HS-27A (cell line): ENCODE results near the gene SLC4A2.
"Not testable (repeated sequence)": the region's sequence is repeated elsewhere in the genome, so short reads cannot be mapped to it uniquely, and the experiment has no call there.

Experiments
- DNase-seq: peaks from one replicate; pipeline ENCODE4 v3.0.0-alpha.2; 2012; ENCODE audit warnings: low read depth, missing footprints

The SLC4A2 gene, protein sequence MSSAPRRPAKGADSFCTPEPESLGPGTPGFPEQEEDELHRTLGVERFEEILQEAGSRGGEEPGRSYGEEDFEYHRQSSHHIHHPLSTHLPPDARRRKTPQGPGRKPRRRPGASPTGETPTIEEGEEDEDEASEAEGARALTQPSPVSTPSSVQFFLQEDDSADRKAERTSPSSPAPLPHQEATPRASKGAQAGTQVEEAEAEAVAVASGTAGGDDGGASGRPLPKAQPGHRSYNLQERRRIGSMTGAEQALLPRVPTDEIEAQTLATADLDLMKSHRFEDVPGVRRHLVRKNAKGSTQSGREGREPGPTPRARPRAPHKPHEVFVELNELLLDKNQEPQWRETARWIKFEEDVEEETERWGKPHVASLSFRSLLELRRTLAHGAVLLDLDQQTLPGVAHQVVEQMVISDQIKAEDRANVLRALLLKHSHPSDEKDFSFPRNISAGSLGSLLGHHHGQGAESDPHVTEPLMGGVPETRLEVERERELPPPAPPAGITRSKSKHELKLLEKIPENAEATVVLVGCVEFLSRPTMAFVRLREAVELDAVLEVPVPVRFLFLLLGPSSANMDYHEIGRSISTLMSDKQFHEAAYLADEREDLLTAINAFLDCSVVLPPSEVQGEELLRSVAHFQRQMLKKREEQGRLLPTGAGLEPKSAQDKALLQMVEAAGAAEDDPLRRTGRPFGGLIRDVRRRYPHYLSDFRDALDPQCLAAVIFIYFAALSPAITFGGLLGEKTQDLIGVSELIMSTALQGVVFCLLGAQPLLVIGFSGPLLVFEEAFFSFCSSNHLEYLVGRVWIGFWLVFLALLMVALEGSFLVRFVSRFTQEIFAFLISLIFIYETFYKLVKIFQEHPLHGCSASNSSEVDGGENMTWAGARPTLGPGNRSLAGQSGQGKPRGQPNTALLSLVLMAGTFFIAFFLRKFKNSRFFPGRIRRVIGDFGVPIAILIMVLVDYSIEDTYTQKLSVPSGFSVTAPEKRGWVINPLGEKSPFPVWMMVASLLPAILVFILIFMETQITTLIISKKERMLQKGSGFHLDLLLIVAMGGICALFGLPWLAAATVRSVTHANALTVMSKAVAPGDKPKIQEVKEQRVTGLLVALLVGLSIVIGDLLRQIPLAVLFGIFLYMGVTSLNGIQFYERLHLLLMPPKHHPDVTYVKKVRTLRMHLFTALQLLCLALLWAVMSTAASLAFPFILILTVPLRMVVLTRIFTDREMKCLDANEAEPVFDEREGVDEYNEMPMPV

DNA sequence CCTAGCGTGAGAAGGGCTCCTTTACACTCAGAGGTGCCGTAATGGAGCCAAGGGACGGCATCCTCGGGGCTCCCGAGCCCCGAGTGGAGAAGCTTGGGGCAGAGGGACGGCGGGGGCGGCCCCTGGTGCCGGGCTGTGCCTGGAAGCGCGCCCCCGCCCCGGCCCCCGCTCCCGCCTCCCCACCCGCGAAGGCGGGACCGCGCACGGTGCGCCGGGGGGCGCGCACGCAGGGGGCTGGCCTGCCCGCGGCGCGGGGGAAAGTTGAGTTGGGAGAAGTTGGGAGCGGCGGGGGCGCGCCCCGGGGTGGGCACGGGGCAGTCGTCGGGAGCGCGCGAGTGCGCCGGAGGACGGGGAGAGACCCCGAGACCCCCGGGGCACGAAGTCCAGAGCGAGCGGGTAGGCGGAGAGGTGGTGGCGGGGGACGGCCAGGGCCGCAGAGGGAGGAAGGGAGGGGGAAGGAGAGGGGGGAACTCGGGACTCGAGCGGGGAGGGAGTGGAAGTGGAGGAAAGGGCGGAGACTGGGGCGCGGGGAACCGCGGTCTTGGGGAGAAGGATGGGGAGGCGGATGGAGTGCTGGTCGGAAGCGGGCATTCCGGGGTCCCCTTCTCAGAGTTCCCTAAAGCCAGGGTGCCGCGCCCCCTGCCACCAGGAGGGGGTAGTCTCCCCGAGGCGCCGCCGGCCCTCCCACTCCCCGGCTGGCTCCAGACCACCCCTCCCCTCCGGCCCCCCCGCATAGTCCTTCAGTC is at the start of gene SLC4A2:
SLC4A2 (plus strand) TSS at position 223 of the 746 bp plus-strand sequence. CDS start 2,399 bp downstream, outside the sequence.
- no peak for DNase-seq

DNA sequence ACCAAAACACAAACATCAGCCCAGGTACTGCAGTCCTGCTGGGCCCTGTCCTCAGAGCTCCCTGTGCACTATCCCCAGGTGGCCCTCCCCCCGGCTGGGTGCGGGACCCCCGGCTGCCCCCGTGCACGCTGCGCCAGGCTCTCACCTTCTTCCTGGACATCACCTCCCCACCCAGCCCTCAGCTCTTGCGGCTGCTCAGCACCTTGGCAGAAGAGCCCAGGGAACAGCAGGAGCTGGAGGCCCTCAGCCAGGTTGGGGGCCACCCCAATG is 49.4 kb upstream of the SLC4A2 start:
- no peak for DNase-seq

DNA sequence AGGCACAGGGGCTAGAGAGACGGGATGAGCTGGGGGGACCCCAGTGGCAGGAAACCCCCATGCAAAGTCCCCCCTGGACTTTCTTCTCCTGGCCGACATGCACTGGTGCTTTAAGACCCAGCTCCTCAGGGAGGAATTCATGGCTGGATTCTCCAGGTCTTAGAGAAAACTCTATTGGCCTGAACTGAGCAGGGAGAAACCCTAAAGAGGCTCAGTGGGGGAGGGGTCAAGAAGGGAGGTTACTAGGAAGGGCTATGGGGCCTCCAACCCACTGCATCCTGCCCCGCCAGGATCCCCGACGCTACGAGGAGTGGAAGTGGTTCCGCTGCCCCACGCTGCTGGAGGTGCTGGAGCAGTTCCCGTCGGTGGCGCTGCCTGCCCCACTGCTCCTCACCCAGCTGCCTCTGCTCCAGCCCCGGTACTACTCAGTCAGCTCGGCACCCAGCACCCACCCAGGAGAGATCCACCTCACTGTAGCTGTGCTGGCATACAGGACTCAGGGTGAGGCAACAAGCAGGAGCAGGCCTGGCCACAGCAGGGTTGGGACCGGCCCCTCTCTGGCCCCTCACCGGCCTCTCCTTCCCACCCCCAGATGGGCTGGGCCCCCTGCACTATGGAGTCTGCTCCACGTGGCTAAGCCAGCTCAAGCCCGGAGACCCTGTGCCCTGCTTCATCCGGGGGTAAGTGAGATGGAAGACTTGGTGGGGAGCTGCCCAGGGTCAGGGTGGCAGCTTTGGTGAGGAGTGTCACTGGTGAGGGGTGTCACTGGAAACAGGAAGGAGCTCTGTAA is 48.9 kb upstream of the SLC4A2 start:
- DNase-seq = no peak

DNA sequence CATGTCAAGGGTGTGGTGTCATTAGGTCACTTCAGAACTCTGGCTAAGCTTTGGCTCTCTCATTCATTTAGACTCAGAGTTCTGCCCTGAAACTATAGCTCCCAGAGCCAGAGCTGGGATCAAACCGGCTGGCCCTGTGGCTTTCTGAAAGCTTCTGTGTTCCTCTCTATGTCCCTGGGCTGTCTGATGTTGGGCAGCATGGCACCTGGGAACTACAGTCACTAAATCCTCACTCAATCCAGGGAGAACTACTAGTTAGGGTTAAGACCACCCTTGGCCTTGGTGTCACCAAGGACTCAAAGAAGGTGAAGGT is 48.3 kb upstream of the SLC4A2 start:
- DNase-seq = no peak

DNA sequence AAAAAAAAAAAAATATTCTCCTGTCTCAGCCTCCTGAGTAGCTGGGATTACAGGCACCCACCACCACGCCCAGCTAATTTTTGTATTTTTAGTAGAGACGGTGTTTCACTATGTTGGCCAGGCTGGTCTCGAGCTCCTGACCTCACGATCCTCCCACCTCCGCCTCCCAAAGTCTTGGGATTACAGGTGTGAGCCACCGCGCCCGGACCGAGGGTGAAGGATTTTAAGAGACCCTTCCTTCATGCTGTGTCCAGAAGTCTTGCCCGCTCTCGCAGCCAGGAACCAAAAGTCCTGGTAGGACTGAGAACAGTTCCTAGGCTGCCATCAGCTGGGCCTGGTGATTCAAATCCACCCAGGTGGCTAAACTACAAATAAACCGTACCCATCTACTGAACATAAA is 47.8 kb upstream of the SLC4A2 start:
- not testable (repeated sequence) for DNase-seq

DNA sequence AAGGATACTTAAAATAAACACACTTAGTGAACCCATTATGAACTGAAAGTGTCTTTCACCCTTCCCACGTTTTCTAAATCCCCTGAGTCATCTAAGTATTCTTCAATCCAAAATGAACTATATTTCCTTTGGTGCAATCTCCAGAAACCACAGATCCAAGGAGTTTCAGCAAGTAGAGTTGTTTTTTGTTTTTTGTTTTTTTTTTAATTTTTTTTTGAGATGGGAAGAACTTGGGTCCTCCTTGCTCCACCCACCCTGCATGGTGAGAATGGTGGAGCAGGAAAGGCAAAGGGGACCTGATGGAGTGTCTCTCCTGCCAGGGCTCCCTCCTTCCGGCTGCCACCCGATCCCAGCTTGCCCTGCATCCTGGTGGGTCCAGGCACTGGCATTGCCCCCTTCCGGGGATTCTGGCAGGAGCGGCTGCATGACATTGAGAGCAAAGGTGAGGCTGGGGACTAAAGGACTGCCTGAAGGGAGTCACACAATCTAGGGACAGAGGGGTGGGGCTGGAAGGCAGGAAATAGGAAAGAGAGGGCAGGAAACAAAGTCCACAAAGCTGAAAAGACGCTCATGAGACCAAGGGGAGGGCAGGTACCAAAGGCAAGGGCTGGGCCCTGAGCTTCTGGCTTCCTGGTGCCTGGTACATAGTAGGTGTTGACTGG is 47.2 kb upstream of the SLC4A2 start:
- DNase-seq = no peak

DNA sequence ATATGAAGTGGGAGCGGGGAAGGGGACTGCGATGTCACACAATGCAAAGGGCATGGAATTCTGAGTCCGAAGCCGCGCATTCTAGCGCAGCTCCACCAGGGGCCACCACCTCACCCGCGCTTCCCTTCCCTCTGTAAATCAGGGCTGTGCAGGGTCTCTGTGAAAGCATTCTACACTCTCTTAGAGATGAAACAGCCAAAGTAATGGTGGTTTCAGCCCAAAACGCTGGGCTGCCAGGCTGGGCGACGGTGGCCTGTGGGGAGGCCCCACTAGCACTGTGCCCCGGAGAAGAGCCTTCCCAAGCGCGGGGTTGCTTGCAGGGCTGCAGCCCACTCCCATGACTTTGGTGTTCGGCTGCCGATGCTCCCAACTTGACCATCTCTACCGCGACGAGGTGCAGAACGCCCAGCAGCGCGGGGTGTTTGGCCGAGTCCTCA is 46.5 kb upstream of the SLC4A2 start:
- DNase-seq = no peak

DNA sequence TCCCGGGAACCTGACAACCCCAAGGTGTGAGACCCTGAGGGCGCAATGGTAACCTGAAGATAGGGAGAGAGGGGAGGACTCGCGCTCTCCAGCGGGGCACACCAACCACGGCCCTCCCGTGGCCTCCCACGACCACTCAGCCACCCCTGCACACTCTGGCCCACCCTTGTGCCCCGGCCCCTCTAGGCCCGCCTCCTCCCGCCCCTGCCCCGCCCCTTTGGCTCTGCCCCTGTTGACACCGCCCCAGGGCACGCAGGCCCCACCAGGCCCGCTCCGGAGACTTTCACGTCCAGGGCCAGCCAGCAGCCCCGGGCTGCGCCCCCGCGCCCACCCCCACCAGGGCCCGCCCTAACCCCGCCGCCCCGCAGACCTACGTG is 46.0 kb upstream of the SLC4A2 start:
- no peak for DNase-seq

DNA sequence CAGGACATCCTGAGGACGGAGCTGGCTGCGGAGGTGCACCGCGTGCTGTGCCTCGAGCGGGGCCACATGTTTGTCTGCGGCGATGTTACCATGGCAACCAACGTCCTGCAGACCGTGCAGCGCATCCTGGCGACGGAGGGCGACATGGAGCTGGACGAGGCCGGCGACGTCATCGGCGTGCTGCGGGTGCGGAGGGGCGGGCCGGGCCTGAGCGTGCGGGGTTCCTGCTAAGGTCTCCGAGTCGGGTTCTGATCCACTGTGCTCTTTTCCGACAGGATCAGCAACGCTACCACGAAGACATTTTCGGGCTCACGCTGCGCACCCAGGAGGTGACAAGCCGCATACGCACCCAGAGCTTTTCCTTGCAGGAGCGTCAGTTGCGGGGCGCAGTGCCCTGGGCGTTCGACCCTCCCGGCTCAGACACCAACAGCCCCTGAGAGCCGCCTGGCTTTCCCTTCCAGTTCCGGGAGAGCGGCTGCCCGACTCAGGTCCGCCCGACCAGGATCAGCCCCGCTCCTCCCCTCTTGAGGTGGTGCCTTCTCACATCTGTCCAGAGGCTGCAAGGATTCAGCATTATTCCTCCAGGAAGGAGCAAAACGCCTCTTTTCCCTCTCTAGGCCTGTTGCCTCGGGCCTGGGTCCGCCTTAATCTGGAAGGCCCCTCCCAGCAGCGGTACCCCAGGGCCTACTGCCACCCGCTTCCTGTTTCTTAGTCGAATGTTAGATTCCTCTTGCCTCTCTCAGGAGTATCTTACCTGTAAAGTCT is 45.5 kb upstream of the SLC4A2 start:
- DNase-seq = no peak

DNA sequence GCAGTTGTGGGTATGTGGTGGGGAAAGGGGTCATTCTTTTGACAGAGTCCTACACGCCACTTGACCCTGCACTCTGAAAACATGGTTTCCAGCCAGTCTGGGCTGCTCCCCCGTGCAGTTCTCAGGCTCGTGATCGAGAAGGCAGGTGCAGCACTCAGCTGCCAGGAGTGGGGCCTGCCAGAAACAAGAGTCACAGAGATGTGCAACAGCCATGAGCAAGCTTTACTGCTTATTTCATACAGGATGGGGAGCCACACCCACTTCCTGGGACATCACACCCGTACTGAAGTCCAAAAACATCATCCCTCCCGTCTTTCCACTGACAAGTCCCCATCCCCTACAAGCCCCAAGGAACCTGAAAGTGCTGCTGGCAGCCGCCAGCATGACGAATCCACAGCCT is 44.4 kb upstream of the SLC4A2 start:
- no peak for DNase-seq

DNA sequence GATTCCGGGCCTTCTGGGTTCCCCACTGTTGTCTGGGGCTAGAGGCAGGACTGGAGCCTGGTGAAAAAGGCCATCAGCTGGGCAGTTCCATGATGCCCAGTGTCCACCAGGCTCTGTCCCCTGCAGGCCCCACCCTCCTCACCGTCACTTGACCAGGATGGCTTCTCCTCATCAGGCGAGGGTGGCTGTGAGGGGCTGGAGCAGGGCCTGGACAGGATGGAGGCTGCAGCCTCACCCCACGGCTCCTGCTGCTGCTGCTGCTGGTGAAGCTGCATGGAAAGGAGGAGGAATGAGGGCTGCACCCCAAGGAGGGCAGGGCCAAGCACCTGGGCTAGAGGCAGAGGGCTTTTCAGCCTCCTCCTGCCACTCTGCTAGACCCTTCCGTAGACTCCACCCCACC is 43.4 kb upstream of the SLC4A2 start:
- no peak for DNase-seq

DNA sequence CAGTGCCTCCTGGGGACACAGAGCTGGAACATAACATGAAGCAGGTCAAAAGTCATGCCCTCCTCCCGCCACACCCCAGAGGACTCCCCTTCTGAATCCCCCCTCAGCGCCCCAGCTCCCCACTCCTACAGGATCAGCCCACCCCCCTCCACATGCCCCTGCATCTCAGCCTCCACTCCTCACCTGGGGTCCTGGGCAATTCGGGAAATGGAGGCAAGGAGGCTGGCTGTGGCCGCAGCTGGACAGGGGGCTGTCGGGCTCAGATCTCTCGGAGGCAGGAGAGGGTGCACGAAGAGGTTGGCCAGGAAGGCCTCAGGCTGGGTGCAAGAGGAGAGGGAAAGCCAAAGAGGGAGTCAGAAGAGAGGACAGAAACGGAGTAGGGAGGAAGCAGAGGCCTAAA is 42.9 kb upstream of the SLC4A2 start:
- no peak for DNase-seq

DNA sequence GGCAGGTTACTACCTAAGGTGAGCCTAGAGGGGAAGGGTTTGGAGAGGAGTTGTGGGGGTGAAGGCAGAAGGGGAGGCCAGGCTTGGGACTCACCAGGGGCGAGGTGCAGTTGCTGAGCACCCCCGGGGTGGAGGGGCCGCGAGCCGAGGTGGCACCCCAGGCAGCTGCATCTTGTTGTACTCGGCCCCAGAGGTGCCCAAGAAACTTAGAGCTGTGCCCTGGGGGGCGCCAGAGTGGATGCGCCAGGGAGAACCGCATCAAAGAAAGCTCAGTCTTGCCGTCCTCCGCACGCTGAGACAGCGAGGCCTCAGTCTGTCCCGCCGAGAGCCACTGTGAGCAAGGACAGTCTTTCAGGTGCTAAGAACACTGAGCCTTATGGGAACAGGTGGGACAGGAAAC is 42.4 kb upstream of the SLC4A2 start:
- DNase-seq = no peak

DNA sequence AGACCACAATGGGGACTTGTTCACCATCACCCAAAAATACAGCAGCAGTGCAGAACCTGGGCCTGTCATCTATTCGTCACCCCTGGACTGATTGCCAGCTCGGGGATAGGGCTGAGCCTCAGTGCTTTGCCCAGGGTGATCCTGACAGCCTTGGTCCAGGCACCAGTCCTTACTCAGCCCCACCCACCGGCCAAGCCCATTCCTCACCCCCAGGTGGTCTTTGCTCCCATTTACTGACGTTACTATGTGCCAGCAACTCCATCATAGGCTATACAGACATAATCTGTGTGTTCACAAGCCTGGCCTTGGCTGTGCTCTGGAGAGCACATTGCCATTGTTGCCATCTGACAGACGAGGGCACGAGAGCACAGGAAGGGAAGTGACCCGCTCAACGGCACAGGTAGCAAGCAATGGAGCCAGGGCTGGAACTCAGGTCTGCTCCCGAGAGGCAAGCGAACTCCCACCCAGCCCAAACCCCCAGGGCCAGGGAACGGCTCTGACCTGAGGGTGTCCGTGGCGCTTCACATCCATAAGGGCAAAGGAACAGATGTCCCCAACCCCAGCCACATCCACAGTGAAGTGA is 41.9 kb upstream of the SLC4A2 start:
- DNase-seq = no peak

DNA sequence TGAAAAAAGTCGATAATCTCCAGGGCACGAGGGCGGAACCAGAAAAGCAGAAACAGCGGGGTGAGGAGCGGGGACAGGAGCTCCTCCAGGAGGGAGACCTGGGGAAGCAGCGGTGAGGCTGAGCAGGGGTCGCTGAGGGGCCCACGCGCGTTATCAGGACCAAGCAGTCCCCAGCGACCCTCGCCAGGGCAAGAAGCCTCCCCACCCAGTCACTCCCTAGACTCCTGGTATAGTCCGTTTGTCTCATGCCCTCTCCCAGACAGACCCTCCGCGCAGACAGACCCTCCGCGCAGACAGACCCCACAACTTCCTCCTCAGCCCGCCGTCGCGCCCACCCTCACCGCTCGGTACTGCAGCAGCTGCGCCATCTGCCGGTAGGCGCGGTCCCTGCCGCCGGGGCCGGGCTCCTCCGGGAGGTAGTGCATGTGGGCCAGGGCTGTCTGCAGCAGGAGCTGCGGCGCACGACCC is 41.4 kb upstream of the SLC4A2 start:
- DNase-seq = no peak

DNA sequence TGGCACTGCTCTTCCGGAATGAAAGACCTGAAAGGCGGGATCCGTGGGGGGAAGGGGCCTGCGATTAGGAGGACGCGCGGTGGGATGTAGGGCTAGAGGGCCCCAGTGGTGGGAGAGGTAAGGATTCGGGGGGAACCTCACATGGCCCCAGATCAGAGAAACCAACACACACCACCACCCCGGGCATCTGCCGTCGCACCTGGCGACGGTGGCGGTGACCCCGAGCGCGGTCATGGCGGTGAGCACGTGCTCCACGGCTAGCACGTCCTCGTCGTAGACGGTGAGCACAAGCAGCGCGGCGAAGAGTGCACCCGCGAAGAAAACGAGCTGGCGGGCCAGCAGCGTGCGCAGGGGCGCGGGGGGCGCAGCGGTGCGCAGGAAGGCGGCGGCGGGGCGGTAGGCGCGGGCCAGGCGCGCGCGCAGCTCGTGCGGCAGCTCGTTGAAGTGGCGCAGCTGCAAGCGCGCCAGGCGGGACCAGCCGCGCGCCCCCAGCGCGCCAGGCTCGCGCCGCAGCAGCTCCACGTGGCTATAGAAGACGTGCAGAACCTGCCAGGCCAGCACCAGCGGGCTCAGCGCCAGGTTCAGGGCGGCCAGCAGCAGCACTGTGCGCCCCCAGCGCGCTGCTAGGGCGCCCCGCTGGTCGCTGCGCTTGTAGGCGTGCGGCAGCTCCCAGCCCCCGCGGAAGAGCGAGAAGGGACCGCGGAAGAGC is 40.8 kb upstream of the SLC4A2 start:
- DNase-seq = no peak

DNA sequence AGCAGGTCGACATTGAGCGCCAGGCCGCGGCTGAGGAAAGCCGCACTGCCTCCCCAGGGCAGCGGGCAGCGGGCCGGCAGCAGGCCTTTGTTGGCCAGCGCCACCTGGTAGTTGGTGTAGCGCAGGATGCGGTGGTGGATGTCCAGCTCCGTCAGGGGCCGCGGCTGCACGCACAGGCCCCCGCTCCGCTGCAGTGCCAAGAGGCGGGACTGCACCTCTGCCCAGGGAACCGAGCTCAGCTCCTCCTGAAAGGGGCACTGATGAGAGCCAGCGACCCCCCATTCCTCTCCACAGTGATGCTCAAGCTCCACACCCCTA is 40.3 kb upstream of the SLC4A2 start:
- no peak for DNase-seq

DNA sequence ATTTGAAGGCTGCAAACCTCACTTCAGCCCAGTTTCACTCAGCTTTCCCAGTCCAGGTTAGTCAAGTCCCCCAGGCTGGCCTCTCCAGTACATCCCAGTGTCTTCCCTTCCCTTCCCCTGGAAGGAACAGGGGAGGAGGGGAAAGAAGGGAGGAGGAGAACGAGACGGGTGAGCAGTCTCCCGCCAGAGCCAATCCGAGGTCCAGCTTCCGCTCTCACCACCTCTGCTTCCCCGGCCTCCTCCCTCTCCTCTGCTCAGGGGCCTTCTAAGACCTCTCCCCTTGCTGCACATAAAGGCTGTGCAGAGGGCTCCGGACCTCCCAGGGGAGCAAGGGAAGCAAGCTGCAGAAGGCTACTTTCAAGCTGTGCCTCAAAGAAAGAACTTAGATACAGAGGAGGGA is 39.2 kb upstream of the SLC4A2 start:
- DNase-seq = no peak

DNA sequence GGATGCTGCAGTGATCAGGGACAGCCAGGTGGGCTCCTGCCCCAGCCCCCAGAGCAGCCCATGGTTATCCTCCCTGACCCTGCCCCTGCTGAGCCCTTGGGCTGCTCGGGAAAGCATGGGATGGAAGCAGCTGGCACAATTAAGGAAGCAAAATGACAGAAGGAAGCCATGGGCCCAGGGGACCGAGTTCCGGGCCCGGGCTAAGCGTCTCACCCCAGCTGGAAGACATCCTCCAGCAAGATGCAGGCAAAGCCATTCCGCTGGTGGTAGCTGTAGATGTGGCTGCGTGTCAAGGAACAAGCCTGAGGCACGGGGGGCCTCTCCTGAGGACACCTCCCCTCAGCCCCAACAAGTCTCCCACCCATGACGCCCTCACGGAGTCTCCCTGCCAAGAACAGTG is 36.2 kb upstream of the SLC4A2 start:
- DNase-seq = no peak
